Measurements from ENCODE around the gene POLR1A.
"Not testable (repeated sequence)": the region's sequence is repeated elsewhere in the genome, so short reads cannot be mapped to it uniquely, and the experiment has no call there.

Gene POLR1A

GRCh38 chr2:85995648-85996529 lies 109.8 kb downstream of the POLR1A start:
- no peak for DNase-seq

GRCh38 chr2:85994897-85995647 lies 110.6 kb downstream of the POLR1A start:
- DNase-seq: no peak

- DNase-seq: no peak
These were observed 111.3 kb downstream of the POLR1A start for GRCh38 chr2:85994421-85994777.

- no peak for DNase-seq
These were observed 113.1 kb downstream of the POLR1A start for GRCh38 chr2:85992611-85993010.

DNA sequence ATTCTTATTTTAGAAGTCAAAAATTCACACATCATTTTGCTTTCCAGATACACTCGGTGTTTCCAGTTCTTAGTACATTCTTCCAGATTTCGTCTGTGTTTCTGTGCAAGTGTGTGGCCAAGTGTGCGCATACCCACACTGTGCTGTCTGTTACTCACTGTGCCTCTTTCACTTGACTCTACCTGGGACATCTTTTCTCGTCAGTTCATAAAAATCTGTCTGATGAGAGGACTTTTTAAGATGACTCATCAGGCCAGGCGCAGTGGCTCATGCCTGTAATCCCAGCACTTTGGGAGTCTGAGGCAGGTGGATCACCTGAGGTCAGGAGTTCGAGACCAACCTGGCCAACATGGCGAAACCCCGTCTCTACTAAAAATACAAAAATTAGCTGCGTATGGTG lies 113.6 kb downstream of the POLR1A start:
- not testable (repeated sequence) for DNase-seq

GRCh38 chr2:85990084-85990483 lies 115.6 kb downstream of the POLR1A start:
- no peak for DNase-seq

DNA sequence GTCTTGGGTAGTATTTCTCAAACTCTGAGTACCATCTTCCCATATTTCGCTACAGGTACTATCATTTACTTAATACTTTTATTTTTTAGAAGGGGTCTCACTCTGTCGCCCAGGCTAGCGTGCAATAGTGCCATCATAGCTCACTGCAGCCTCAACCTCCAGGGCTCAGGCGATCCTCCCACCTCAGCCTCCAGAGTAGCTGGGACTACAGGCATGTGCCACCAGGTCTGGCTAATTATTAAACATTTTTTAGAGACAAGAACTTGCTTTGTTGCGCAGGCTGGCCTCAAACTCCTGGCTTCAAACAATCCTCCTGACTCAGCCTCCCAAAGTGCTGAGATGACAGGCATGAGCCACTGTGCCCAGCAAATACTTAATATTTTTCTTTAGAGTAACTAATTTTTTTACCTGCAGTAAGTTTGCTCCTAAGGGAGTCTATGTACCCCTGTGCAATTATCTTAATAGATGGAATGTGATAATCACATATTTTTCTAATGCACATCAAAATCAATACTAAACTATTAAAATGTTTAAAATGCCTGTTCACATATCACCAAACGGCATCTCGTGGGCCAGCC lies 116.3 kb downstream of the POLR1A start:
- no peak for DNase-seq

DNA sequence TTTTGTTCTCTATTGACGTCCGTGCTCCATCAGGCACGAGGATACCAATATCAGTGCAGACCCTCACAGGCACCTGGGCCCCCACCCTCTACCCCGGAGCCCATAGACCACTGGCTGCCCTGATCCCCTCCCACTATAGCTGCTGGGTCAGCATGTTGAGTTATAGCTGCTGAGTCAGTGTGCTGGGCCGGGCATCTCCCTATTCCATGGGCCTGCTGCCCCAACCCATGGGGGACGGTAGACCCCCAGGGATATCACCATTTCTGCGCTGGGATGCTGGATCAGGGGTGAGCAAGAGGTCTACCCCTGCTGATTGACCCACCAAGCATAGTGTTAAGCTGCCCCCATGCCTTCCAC lies 116.8 kb downstream of the POLR1A start:
- no peak for DNase-seq

DNA sequence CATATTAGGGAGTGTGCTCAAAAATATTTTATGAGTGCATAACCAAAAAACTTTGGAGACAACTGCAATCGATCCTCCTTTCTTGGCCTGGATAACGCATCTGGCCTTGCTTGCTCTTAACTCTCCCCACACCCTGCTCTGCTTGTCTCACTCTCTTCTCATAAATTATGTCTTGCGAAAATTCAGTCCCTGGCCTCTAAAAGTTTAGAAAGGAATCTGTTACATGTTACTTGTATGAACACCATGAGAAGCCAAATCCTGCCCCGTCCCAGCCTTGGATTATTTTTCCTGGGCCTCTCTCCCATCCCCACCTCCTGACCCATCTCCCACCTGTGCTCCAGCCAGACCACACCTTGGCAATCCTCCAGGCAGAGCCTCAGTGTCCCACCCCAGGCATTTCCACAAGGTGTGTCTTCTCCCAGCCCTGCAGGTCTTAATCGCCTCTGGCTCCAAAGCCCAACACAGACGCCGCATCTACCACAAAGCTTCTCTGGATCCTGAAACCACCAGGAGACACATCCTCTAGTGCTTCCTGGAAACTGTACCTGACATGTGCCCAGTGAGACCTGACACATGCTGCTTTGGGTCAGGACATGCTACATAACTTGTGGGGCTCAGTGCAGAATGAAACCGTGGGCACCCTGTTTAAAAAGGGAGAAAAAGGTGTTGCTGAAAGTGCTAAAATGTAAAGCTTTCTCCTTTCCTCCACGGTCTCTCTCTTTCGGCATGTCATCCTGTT lies 117.3 kb downstream of the POLR1A start:
- DNase-seq: no peak

GRCh38 chr2:85987266-85988174 lies 118.2 kb downstream of the POLR1A start:
- DNase-seq: no peak

- no peak for DNase-seq
These were observed 119.6 kb downstream of the POLR1A start for GRCh38 chr2:85986121-85986520.

DNA sequence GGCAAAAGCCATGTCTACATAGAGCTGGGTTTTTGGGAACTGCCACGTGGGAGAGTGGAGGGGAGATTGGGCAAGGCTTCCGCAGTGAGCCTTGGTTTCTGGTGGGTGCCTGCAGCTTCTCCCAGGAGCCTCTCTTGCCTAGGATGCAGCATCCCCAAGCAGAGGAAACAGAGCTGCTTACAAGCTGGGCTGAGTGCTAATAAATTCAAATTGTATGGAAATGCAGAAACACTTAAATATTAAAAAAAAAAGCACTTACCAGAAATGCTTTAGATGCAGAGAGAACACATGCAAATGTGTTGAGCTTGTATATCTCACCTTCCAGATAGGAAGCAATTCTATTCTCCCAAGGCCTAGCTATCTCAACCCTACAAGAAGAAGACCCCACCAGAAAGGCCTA lies 120.9 kb downstream of the POLR1A start:
- no peak for DNase-seq

GRCh38 chr2:85983766-85984165 lies 121.9 kb downstream of the POLR1A start:
- no peak for DNase-seq

DNA sequence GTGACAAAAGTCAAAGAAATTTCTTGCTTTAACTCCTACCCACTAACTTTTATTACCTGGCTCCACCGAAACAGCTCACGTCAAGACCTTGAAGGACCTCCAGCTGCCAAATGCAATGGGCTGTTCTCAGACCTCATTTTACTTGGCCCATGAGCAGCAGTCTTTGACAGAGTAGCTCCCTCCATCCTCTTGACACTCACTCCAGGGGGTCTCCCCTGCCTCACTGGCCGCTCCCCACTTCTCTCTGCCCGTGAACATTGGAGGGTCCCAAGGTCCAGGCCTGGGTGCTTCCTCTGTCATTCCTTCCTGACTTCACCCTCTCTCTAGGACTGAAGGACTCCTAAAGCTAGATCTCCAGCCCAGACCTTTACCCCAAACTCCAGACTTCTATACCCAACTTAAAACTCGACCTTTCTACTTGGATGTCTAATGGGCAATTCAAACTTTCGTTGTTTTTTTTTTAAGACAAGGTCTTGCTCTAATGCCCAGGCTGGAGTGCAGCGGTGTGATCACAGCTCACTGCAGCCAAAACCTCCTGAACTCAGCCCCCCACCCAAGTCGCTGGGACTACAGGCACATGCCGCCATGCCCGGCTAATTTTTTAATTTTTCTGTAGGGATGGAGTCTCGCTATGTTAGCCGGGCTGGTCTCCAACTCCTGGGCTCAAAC lies 124.0 kb downstream of the POLR1A start:
- DNase-seq: no peak

GRCh38 chr2:85978883-85979780 lies 126.6 kb downstream of the POLR1A start:
- DNase-seq: no peak

GRCh38 chr2:85976106-85976920 lies 129.4 kb downstream of the POLR1A start:
- DNase-seq: no peak

DNA sequence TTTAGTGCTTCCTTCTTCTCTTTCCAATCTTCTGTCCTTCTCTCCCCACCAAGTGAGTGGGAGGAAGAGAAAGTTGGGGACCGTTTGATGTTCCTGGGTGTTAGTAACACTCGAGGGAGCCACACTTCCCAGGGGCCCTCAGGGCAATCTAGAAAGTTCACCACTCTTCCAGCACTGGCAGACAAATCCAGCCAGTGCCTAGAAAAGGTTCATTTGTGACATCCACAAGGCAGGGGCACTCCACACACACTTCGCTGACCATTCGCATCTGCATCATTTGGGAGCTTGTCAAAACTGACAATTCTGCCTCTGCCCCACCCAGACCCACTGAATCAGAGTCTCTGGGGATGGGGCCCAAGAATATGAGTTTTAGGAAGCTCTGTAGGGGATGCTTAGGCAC lies 130.1 kb downstream of the POLR1A start:
- no peak for DNase-seq

DNA sequence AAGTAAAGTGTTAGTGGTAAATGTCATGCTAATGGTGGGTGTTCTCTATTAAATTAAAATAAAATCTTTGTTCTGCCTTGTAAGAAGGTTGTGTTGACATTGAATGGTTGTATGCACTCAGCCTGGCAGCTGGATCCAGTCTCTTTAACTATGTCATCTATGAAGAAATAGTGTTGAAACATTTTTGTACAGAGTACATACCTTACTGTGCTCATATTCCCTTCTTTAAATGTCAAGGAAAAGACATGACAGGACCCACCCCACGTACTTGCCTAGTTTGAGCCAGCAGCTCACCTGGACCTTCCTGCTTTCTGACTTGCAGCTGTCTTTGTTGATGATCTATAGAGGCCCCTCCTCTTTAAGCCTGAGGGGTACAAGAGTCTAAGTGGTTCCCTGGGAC lies 131.3 kb downstream of the POLR1A start:
- DNase-seq: no peak

GRCh38 chr2:85972355-85972754 lies 133.3 kb downstream of the POLR1A start:
- DNase-seq: no peak

DNA sequence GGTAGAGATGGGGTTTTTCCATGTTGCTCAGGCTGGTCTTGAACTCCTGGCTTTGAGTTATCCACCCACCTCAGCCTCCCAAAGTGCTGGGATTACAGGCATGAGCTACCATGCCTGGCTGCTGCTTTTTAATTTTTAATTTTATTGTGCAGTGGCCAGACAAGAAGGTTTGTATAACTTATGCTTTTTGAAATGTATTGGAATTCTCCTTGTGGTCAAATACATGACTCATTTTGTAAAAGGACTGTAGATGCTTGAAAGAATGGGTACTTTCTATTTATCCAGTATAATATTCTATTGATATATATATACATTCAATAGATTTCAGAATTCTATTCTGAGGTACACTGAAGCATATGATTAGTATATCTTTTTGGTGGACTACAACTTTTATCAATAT lies 134.3 kb downstream of the POLR1A start:
- no peak for DNase-seq
